HepG2 (cell line): ENCODE results near the gene DCDC1.

ENCODE experiments used
- EZH2 ChIP-seq: conservative IDR thresholded peaks from 2 replicates; pipeline ENCODE4 v1.6.1; 2012; ENCODE audit warnings: mild to moderate bottlenecking, low read depth, low read length, moderate library complexity
- HNRNPLL ChIP-seq: fragments of 200-400 bp; formaldehyde crosslinking; IDR thresholded peaks from 2 replicates; pipeline ENCODE4 v1.6.1; 2017; ENCODE audit warnings: mild to moderate bottlenecking, low read depth, low read length; ENCODE audit not compliant: poor library complexity, severe bottlenecking
- MED1 ChIP-seq: sonication (generic); formaldehyde crosslinking; IDR thresholded peaks from 2 replicates; pipeline ENCODE4 v1.4.0; 2020; ENCODE audit warnings: missing genetic modification reagents
- PAXIP1 ChIP-seq: sonication (generic); formaldehyde crosslinking; conservative IDR thresholded peaks from 2 replicates; pipeline ENCODE4 v1.4.0; 2020; ENCODE audit warnings: mild to moderate bottlenecking, missing genetic modification reagents, moderate library complexity
- POLR2A ChIP-seq, 2 experiments: IDR thresholded peaks; 2 replicates each; pipeline ENCODE4 v1.6.1; 2011; ENCODE audit warnings: low read depth in 2 of 2, low read length in 2 of 2, mild to moderate bottlenecking in 1 of 2, moderate library complexity in 1 of 2; ENCODE audit not compliant: insufficient read depth in 1 of 2
- POLR2AphosphoS2 ChIP-seq: IDR thresholded peaks from 2 replicates; pipeline ENCODE4 v1.6.1; 2011; ENCODE audit warnings: low read depth, low read length, improper control_type of control experiment
- SIN3A ChIP-seq: IDR thresholded peaks from 2 replicates; pipeline ENCODE4 v1.6.1; 2011; ENCODE audit warnings: low read depth, mild to moderate bottlenecking, control low read depth, low read length, borderline replicate concordance
- TCF7 ChIP-seq: sonication (generic); IDR thresholded peaks from 2 replicates; pipeline ENCODE4 v1.6.1; 2016; ENCODE audit warnings: antibody characterized with exemption, low read depth
- ZBTB44 ChIP-seq: sonication (generic); formaldehyde crosslinking; IDR thresholded peaks from 2 replicates; pipeline ENCODE4 v1.4.0; 2020; ENCODE audit warnings: missing genetic modification reagents
- ZSCAN29 ChIP-seq: sonication (generic); formaldehyde crosslinking; conservative IDR thresholded peaks from 2 replicates; pipeline ENCODE4 v1.4.0; 2020; ENCODE audit warnings: mild to moderate bottlenecking, missing genetic modification reagents

- TF ChIP-seq TCF7 (no peak), MED1 (CRISPR knock-in tag) (no peak), SIN3A (no peak), EZH2 (no peak), POLR2A (IDR thresholded peaks at IDR 0.05; ENCODE audit: insufficient read depth in 1 of 2, low read depth in 2 of 2, low read length in 2 of 2) (no peak), HNRNPLL (no peak), ZBTB44 (CRISPR knock-in tag) (no peak), POLR2AphosphoS2 (no peak), ZSCAN29 (CRISPR knock-in tag) (no peak), PAXIP1 (CRISPR knock-in tag) (no peak)
Observed at GRCh38 chr11:30956751-30957150, 412.8 kb downstream of the DCDC1 start.
